HG03139 (cell line): ENCODE data around the gene CFDP1.

Source experiments
- ATAC-seq: cut with Tn5 transposase; IDR thresholded peaks from one replicate; pipeline ENCODE4 v1.9.1; 2021; ENCODE audit not compliant: unreplicated experiment

The CFDP1 gene

DNA sequence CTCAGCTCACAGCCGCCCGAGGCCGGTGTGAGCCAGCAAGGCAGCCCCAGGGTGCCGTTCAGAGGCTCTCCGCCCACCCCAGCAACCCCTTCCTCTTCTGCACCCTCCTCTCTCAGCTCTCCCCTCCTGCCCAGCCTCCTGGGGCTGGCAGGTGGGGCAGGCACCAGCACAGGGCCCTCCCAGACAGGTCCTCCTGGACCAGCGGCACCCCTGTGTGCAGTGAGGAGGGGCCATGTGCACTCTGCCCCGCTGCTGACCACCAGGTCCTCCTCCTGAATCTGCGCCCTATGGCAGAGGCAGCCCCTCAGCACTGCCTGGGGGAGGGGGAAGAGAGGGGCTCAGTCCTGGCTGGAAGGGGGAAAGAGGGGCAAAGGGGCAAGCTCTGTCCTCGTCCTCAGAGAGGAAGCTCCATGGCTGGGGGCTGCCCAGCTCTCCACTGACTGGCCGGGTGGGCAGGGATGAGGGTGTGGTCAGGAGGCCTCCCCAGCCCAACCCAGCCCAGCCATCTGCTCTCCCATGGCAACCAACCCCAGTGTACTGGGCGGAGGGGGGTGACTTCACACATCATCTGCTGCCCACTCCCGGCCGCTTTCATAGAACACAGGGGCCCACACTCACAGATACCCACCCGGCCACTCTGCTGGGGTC, 176.5 kb downstream of the CFDP1 start:
- no peak for ATAC-seq

DNA sequence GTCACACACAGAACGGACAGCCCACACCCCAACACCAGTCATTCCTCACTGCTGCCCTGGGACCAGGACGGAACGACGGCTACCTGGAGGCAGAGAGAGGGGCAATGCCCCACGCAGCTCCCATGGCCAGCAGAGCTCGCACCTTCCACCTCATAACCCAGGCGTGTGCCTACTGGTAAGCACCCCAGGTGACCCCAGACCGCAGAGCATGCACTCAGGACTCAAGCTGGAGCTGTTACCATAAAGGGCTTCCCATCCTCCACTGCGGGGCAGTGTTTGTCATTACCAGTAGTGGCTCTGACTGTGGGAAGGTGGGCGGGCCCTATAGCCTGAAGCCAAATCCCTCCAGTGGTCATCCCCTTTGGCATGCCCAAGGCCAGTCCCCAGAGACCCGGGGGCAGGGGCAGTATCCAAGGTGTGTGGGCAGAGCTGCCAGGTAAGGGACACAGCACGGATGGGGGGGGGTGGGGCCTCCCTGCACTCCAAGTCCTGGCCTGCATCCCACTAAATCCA, 177.2 kb downstream of the CFDP1 start:
- no peak for ATAC-seq

DNA sequence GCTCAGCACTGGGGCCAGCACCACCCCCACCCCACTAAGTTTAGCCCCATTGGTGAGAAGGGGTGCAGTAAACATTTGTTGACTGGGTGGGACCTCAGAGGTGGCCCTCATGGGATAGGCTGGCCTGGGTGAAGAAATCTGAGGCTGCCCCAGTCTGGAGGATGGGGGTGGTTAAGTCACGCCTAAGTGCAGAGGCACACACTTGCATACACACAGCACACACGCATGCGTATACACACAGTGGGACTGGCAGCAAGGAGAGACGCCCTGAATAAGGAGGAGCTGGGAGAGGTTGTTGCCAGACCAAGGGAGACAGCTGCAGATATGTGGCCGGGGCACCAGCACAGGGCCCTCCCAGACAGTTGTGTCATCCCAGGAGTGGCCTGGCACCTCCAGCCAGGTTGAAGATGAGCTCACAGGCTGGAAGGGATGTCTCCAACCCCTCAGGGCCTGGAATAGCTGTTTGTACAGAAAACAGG, 178.9 kb downstream of the CFDP1 start:
- ATAC-seq, result no peak

DNA sequence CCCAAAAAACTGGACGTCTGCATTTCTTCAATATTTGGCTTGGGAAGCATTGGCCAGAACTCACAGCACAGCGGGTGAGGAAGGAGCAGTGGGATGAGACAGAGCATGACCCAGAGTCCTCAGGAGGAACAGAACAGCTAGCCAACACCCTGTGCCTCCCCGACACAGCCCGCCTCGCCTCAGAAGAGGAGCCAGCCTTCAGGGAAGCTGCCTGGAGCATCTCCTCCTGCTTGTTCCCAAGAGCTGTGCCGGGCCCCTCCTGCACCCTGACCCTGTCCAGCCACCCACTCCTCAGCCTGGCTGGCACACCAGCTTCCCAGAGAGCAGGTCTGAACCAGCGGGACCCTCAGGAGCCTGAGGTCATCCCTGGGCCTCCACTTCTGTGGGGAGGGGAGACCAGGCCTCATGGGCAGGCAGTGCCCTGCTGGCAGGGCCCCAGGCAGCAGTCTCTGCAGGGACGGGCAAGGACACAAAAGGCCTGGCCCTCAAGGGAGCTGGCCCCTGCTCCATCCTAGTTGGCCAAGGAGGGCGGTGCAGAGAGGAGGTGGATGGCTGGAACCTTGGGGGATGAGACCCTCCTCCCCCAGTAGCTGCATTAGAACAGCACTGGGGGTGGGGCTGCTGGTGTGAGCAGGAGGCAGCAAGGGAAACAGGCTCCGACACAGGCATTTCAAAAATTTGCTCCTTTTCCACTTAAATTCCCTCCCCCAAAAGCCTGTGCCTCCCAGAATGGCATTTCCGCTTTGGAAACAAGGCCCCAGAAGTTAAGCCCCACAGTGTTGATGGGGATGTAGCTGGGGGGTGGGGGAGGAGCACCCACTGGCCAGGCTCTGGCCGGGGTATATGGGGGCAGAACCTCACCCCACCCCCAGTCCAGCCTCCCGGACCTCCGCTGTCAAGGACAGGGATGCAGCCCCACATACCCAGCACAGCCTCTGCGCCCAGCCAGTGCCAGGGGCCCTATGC, 180.1 kb downstream of the CFDP1 start:
- no peak for ATAC-seq

DNA sequence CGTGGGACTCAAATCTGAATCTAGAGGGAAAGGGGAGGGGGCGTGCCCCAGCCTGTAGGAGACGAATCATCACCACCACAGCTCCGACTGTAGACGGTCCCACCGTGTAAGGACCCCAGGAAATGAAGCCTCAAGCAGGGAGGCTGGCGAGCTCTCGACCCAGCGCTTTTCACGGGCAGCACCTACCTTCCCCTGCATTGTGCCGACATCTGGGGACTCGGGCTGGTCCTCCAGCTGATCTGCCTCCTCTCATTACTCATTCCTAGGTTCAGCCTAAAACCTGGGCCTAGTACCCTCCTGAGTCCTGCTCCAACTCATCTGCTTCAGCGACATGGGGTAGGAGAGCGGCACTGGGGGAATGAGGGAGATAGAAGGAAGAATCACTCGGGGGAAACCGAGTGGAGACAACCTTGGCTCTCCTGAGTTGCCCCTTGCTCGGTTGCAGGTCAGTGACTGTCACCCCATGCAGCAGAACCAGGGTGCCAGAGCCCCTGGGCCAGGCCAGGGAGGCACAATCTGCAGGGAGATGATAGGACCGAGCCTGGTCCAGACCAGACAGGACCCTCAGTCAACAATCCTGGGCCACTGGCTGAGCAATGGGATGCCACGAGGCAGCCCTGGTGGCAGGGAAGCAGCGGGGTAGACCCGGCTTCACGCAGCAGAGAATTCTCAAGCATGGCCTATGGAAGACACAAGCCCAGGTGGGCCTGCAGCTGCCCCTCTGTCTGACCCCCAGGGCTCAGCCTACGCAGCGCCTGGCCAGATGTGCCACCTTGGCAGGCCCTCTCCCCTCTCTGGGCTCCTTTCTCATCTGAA, 181.0 kb downstream of the CFDP1 start:
- no peak for ATAC-seq

DNA sequence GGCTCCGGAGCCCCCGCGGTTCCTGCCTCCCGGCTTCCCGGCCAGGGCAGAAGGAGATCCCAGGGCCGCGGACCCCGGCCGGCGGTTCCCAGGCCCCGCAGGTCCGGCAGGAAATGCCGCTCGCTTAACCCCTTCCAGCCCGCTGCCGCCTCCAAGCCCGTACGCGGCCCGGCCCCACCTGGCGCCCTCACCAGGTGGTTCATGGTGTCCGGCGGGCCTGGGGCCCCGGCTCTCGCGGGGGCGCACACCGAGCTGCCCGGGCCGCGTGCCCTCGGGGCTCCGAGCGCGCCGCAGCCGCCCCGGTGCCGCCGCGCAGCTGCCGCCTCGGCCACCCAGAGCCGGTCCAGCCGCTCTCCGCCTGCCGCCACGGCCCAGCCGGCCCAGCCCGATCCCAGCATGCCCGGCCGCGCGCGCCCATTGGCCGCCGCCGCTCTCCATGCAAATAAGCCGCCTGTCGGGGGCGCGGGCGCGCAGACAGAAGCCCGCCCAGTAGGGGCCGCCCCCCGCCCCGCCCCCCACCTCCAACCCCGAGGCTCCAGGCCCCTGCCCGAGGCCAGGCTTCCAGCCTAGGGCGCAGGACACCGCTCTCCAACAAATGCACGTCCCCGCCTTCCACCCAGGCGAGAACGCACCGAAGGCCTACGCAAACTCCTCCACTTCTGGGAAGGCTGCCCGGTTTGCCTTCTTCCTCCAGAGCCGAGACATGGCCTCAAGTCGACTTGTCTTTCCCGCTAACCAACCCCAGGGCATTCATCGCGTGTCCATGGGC, 181.8 kb downstream of the CFDP1 start, which contains the start of gene BCAR1:
Gene BCAR1, minus strand, starts transcription at position 345 of the 769 bp plus-strand sequence. Its CDS starts 142 bp downstream, at position 203.
- ATAC-seq, result peak; percentile 70

DNA sequence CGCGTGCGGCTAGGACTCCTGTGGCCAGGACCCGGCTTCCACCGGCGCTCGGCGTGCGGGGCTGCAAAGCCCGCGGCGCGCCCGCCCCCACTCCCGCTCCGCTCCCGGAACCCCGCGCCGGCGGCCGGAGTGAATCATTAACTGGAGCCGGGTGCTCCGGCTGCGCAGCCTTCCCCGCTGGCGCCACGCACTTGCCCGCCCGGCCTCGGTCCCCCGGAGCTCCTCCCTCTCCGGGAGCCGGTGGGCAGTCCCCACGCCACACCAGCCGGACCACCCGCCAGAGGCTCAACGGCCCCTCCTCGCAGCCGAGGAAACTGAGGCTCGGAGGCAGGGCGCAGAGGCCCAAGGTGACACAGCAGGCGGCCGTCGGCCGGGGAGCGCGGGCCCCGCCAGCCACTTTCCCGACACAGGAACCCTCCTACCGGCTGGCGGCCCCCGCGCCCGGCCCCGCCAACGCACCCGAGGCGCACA, 182.5 kb downstream of the CFDP1 start:
- peak; percentile 40 for ATAC-seq

DNA sequence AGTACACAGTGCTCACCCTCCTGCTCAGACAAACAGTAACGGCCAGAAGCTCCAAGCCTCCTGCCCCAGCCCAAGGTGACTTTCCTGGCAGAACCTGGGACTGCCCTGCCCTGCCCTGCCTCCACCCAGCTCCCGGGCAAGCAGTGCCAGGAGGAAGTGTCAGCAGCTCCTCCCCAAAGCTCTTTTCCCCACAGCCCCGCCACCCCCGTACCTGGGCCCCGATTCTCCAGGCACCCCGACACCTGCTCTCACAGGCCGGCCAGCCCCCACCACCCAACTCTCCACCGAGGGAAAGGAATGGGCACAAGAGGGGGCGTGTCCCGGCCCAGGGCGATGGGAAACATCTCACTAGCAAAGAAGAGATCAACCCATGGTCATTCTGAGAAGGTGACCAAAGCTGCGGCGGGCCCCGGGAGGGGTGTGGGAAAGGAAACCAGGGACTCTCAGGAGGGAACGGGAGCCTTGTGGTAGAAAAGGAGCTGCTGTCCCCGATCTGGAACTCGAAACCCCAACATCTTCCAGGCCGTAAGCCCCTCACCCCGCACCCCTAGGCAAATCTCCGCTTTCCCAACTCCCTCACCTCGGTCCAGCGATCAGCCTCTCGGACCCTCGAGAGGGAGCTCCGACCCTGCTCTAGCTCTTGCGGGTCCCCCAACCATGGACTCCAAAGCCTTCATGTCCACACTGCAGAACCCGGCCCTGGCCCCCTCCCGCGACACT, 183.1 kb downstream of the CFDP1 start:
- no peak for ATAC-seq

DNA sequence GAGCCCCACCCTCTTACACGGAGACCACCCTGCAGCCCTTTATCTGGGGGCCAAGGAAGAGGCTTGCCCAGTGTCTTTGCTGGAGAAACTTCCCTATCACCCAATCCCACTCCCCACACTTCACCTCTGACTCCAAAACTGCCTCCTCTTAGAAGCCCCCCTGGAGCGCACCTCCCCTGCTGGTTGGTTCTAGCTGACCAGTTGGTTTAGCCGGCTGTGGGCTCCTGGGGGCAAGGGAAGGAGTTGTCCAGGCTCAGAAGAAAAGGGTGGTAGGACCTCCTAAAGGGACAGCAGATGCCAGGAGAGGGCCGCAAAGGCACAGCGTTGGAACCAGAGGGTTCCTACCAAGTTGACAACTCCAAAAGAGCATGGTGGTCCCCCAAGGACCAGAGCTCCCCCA, 183.9 kb downstream of the CFDP1 start:
- ATAC-seq, result no peak

DNA sequence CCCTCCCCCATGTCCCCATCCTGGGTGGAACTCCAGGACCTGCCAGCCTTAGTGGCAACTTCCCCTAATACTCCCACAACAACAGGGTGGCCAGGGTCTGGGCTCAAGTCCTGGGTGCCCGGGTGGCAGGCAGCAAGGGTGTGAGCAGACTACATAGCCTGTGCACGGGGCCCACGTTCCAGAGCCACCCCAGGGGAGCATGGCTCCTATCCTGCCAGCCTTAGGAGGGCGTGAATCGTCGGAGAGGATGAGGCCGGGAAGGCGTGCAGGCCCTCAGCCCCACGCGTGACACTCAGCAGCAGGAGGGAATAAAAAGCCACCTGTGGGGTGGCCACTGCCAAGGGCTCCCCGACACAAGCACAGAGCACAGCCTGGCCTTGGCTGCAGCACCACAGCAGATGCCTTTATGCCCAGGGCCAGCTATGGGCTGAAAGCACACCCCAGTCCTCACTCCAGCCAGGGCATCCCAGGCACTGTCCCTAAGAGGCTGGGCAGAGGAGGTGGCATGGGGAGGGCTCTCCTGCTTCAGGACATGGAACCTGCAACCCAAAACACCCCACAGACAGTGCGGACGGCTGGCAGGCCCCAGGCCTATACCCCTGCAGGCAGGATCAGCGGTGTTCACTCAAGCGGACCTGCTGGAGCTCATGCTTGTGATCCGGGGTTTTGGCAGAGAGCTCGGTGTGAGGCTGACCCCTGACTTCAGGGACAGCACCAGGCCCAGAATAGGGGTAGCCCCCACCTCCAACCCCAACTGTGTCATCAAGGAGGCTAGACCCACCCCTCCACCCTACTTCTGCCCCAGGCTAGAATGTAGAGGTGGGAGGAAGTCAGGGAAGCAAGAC, 184.5 kb downstream of the CFDP1 start:
- no peak for ATAC-seq

DNA sequence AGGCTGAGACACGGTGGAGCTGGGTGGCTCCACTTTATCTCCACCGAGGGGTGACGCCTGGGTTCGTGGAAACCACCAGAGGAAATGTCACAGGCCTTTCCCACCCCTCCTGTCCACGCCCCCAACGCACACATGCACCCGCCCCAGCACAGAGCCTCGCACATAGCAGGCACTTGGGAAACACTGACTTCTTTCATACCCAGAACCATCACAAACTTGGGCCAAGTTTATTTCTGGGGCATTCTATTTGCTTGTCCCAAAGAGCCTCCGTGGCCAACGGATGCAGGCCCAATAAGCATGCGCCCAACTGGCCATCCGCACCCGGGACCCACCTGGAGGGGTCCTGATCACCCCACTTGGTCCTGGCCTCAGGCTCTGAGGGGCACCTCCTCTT, 185.2 kb downstream of the CFDP1 start:
- ATAC-seq, result no peak

DNA sequence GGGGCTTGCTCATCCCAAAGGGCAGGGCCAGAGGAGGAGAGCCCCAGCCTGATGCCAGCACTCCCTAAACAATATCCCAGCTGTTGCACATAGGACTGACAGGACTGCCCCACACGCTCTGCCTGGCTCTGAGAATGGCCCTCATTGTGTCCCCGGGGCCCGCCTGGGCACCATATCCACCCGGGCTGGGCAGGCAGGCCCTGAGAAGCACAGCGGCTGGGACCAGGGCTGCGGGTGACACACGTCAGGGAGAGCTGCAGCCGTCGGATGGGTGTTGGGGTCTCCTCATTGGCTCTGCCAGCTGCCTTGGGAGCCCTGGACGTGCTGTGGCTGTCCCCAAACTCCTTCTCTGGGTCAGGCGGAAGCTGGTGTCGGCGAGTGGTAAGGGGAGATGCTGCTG, 186.1 kb downstream of the CFDP1 start:
- ATAC-seq, result no peak

DNA sequence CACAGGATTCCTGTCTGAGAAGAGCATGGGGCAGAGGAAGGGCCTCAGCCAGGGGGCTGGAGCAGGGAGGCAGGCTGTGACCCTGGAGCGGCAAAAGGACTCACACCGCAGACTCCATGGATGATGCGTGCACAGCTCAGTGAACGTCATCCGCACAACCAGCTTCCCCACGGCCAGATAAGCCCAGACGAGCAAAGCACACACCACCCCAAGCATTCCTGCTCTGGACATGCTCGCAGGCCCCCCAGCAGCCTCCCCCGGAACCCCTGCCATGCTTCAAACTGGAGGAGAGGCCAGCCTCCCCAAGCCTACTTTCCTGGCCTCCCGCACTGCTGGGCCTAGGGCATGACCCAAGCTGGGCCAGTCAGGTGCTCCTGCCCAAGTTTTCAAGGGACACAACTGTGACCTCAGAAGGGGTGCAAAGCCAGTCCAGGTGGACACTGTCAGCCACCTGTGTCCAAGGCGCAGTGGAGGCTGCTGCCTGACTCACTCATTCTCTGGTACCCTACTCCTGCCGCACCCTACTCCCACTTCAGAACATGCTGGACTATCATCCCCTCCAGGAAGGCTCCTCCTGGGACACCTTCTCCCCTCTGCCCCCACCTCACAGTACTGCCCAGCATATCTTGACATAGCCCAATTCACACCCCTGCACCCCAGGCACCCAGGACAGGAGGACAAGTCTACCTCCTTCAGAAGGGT, 186.6 kb downstream of the CFDP1 start:
- ATAC-seq, result no peak

DNA sequence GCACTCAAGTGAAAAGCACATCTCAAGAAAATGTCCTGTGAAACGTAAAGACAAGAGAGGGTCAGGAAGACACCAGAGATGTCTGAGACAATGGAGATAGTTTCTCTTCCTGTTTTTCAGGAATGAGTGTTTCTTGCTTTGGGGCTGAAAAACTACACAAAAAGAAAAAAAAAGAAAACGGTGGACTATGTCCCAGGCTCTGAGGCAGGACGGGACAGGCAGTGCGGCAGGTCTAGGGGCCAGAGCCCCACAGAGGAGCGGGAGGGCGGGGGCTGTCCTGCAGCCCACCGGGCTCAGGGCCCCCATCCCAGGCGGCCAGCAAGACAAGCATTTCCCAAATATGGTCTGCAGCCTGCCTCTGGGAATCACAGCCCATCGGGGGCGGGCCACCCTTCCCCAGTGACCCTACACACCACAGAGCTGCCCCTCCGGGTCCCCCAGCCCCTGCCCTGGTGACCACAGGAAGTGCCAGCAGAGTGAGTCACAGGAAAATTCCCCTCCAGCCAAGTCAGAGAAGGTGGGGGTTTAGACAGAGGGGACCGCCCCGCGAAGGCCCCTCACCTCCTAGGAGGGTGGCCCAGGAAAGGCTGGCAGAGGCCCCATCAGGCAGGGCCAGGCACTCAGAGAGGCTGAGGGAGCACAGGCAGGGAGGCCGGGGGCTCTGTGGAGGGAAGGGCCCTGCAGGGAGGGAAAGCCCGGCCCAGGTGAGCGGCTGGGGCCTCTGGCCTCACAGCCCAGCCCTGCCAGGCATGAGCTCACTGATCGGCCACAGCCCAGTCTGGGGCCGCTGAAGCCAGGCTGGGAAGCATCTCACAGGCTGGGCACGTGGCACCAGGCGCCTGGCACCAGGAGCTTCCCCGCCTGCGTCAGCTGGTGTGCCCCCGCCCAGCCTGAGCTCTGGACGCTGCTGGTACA, 188.2 kb downstream of the CFDP1 start:
- ATAC-seq, result no peak

DNA sequence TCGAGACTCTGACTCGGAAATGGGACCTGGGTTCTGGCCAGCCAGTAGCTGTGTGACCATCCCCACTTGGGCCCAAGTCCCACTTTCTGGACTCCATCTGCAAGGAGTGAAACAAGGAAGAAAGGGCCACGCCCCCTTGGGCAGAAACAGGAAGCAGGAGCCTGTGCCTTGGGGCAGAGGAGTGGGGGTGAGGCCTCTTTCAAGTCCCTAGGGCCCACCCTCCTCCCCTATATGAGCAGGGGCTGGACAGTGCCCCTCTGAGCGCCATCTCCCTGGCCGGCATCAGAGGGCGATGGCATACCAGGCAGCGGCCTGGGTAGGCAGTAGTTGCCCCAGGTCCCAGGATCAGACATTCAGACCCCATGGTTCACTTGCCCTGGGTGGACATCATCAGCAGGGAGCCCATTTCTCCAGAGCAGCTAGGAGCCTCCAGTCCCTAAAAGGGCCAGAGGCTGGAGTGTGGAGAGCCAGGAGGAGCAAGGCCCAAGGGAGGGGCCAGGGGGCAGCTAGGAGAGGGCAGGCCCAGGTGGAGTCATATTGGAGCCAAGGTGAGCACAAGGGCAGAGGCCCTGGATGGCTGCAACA, 189.0 kb downstream of the CFDP1 start:
- no peak for ATAC-seq
